Measurements from ENCODE around the gene HAPSTR1. TPM values are rescaled to one million over a fixed set of nuclear protein-coding genes. Genes with fewer than 3 reads are reported as not detected.

Gene HAPSTR1
- total RNA-seq, 1 donor = 93.4 TPM

- H3K36me3 ChIP-seq (ENCODE audit: insufficient read depth, low read length) = no peaks in the 10 kb centered on the region
- no peak overlapping the region for H2AFZ ChIP-seq (ENCODE audit: low read length)
- H3K27me3 ChIP-seq (ENCODE audit: insufficient read depth, low read length) = no peaks in the 10 kb centered on the region
- H3K4me3 ChIP-seq (ENCODE audit: insufficient read depth, low read length) = no peak overlapping the region
- H3K79me2 ChIP-seq (ENCODE audit: insufficient read depth, low read length) = no peaks in the 10 kb centered on the region
- H3K9me3 ChIP-seq (ENCODE audit: low read depth, low read length) = no peaks in the 10 kb centered on the region
- H3K27ac ChIP-seq (ENCODE audit: low read depth, low read length) = no peak overlapping the region
- H4K20me1 ChIP-seq (ENCODE audit: insufficient read depth, low read length) = no peaks in the 10 kb centered on the region
- DNase-seq (ENCODE audit: insufficient read length, low spot score, missing footprints) = no peak
- no peak for TF ChIP-seq CTCF (IDR thresholded peaks at IDR 0.05; ENCODE audit: extremely low read depth, low read depth, low read length)
- no peak overlapping the region for H3K4me2 ChIP-seq (ENCODE audit: insufficient read depth, low read length)
- H3K4me1 ChIP-seq (ENCODE audit: insufficient read depth, low read length) = peaks cover 31% of the 10 kb centered on the region
Observed at GRCh38 chr16:9046667-9047055, 44.8 kb upstream of the HAPSTR1 start.

DNA sequence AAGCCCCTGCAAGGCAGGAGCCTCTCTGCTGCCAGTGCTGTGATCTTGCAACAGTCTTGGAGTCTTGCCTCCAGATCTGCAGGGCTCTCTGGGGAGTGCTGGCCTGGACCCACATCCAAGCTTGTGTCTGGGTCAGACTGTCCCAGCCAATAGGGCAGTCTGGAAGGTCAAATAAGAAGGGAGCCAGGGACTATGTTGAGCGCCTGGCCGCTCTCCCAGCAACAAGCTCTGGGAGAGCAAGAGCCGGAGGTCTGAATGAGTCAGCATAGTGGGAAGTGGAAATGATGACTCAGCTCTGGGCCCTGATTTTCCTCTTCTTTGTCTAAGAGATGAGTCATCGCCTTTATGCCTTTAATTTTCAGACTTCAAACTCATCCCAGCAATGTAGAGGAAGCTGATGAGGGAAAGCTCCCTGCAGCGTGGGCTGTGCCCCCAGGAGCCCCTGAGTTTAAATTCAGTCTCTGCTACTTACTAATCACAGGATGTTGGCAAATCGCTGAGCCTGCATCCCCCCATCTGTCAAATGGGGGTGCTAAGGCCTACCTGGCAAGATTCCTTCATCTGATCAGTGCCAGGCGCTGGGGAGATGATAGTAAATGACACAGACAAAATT, 43.6 kb upstream of the HAPSTR1 start:
- Histone ChIP-seq H4K20me1 (ENCODE audit: insufficient read depth, low read length) (no peaks in the 10 kb centered on the region), H3K4me1 (ENCODE audit: insufficient read depth, low read length) (peaks cover 29% of the 10 kb centered on the region), H3K79me2 (ENCODE audit: insufficient read depth, low read length) (no peaks in the 10 kb centered on the region), H3K9me3 (ENCODE audit: low read depth, low read length) (no peaks in the 10 kb centered on the region), H3K4me3 (ENCODE audit: insufficient read depth, low read length) (no peak overlapping the region), H3K27ac (ENCODE audit: low read depth, low read length) (peak overlapping the region; percentile 75), H3K36me3 (ENCODE audit: insufficient read depth, low read length) (no peaks in the 10 kb centered on the region), H3K4me2 (ENCODE audit: insufficient read depth, low read length) (peak overlapping the region; percentile 36), H2AFZ (ENCODE audit: low read length) (no peak overlapping the region), H3K27me3 (ENCODE audit: insufficient read depth, low read length) (no peaks in the 10 kb centered on the region)
- TF ChIP-seq CTCF (IDR thresholded peaks at IDR 0.05; ENCODE audit: extremely low read depth, low read depth, low read length) = no peak
- peak; percentile 85 for DNase-seq (ENCODE audit: insufficient read length, low spot score, missing footprints)

- no peak for TF ChIP-seq CTCF (IDR thresholded peaks at IDR 0.05; ENCODE audit: extremely low read depth, low read depth, low read length)
- Histone ChIP-seq H3K4me3 (ENCODE audit: insufficient read depth, low read length) (no peak overlapping the region), H3K27me3 (ENCODE audit: insufficient read depth, low read length) (no peaks in the 10 kb centered on the region), H3K4me1 (ENCODE audit: insufficient read depth, low read length) (peaks cover 28% of the 10 kb centered on the region), H2AFZ (ENCODE audit: low read length) (no peak overlapping the region), H3K27ac (ENCODE audit: low read depth, low read length) (peak overlapping the region; percentile 75), H3K79me2 (ENCODE audit: insufficient read depth, low read length) (no peaks in the 10 kb centered on the region), H3K9me3 (ENCODE audit: low read depth, low read length) (no peaks in the 10 kb centered on the region), H4K20me1 (ENCODE audit: insufficient read depth, low read length) (no peaks in the 10 kb centered on the region), H3K4me2 (ENCODE audit: insufficient read depth, low read length) (peak overlapping the region; percentile 36), H3K36me3 (ENCODE audit: insufficient read depth, low read length) (no peaks in the 10 kb centered on the region)
- DNase-seq (ENCODE audit: insufficient read length, low spot score, missing footprints) = no peak
Observed at GRCh38 chr16:9048302-9048700, 43.1 kb upstream of the HAPSTR1 start.

DNA sequence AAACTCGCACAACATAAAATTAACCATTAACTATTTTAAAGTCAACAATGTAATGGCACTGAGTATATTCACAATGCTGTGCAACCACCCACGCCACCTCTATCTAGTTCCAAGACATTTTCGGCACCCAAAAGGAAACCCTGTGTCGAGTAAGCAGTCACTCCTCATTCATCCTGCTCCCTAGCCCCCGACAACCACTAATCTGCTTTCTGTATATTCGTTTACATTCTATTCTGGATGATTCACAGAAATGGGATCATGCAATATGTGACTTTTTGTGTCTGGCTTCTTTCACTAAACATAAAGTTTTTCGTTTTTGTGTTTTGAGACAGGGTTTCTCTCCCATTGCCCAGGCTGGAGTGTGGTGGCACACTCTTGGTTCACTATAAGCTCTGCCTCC, 42.2 kb upstream of the HAPSTR1 start:
- H3K4me1 ChIP-seq (ENCODE audit: insufficient read depth, low read length) = peaks cover 28% of the 10 kb centered on the region
- H3K4me3 ChIP-seq (ENCODE audit: insufficient read depth, low read length) = no peak overlapping the region
- H3K9me3 ChIP-seq (ENCODE audit: low read depth, low read length) = no peaks in the 10 kb centered on the region
- no peak for TF ChIP-seq CTCF (IDR thresholded peaks at IDR 0.05; ENCODE audit: extremely low read depth, low read depth, low read length)
- H3K79me2 ChIP-seq (ENCODE audit: insufficient read depth, low read length) = no peaks in the 10 kb centered on the region
- H3K27me3 ChIP-seq (ENCODE audit: insufficient read depth, low read length) = no peaks in the 10 kb centered on the region
- H2AFZ ChIP-seq (ENCODE audit: low read length) = no peak overlapping the region
- peak; percentile 5 for DNase-seq (ENCODE audit: insufficient read length, low spot score, missing footprints)
- H3K27ac ChIP-seq (ENCODE audit: low read depth, low read length) = peak overlapping the region; percentile 61
- no peaks in the 10 kb centered on the region for H4K20me1 ChIP-seq (ENCODE audit: insufficient read depth, low read length)
- H3K4me2 ChIP-seq (ENCODE audit: insufficient read depth, low read length) = peak overlapping the region; percentile 49
- no peaks in the 10 kb centered on the region for H3K36me3 ChIP-seq (ENCODE audit: insufficient read depth, low read length)
